Endothelial cell of umbilical vein (primary cell): ENCODE results near the gene TMEM207. TPM values are rescaled to one million over a fixed set of nuclear protein-coding genes. Genes with fewer than 3 reads are reported as not detected.

Experiments used
- BruUV-seq: library from RNA; stranded (reverse); fragments of 400-500 nt; replicated peaks from 2 replicates; lab custom pipeline; 2021; lab: Mats Ljungman, UMichigan
- CTCF ChIA-PET: fragments of 300-600, 350-600 bp; sonication (Branson Sonifier 250); formaldehyde crosslinking; loops from one replicate; lab custom pipeline; 2021; ENCODE audit warnings: antibody characterized with exemption, inconsistent platforms; lab: Charles Lee
- POLR2A ChIA-PET: fragments of 300-600, 350-600 bp; sonication (Branson Sonifier 250); formaldehyde crosslinking; loops from one replicate; lab custom pipeline; 2021; ENCODE audit warnings: antibody characterized with exemption, inconsistent platforms; lab: Charles Lee
- DNase-seq: peaks from one replicate; pipeline ENCODE4 v3.0.0-alpha.2; 2011; ENCODE audit warnings: low read depth, low spot score
- FAIRE-seq: peaks from 2 replicates; lab custom pipeline; 2011; peaks lifted over from hg19 to GRCh38; lab: Jason Lieb, UNC
- H2AFZ ChIP-seq: 2 replicates; pipeline ENCODE4 v1.6.0; 2012; ENCODE audit warnings: low read depth, low read length, control low read depth, inconsistent platforms
- H3K27ac ChIP-seq: 2 replicates; pipeline ENCODE4 v1.5.1; 2011; ENCODE audit warnings: low read depth, mild to moderate bottlenecking, control low read depth, low read length, moderate library complexity; ENCODE audit not compliant: insufficient read depth
- H3K27me3 ChIP-seq, 2 experiments: 2 replicates each; pipeline versions ENCODE4 v1.6.0 to v1.6.1; 2011; ENCODE audit warnings: low read length in 2 of 2, mixed read lengths in 1 of 2; ENCODE audit not compliant: control insufficient read depth in 2 of 2, insufficient read depth in 2 of 2
- H3K36me3 ChIP-seq, 2 experiments: 2 replicates in 1 of 2; 3 replicates in 1 of 2; pipeline ENCODE4 v1.5.1; 2011; ENCODE audit warnings: low read length in 2 of 2, mild to moderate bottlenecking in 1 of 2, moderate library complexity in 1 of 2; ENCODE audit not compliant: control insufficient read depth in 2 of 2, insufficient read depth in 2 of 2; ENCODE audit errors: extremely low read depth in 1 of 2
- H3K4me1 ChIP-seq: 3 replicates; pipeline ENCODE4 v1.5.1; 2011; ENCODE audit warnings: mild to moderate bottlenecking, low read length; ENCODE audit not compliant: control insufficient read depth, insufficient read depth; ENCODE audit errors: extremely low read depth
- H3K4me2 ChIP-seq: 2 replicates; pipeline ENCODE4 v1.6.1; 2011; ENCODE audit warnings: low read length, control low read depth, mixed read lengths; ENCODE audit not compliant: insufficient read depth
- H3K4me3 ChIP-seq, 3 experiments: fragments of 200-600 bp in 1 of 3; sonication (generic), shearing (Covaris generic) in 1 of 3; replicated peaks in 1 of 3; 2 replicates each; pipeline ENCODE4 v1.5.1; 2011 to 2016; ENCODE audit warnings: control low read depth in 3 of 3, low read length in 3 of 3, mild to moderate bottlenecking in 2 of 3, inconsistent platforms in 1 of 3, low read depth in 1 of 3, moderate library complexity in 1 of 3; ENCODE audit not compliant: insufficient read depth in 1 of 3
- H3K79me2 ChIP-seq: 2 replicates; pipeline ENCODE4 v1.6.0; 2012; ENCODE audit warnings: low read length, inconsistent platforms; ENCODE audit not compliant: control insufficient read depth, insufficient read depth
- H3K9ac ChIP-seq: replicated peaks from 2 replicates; pipeline ENCODE3; 2011; ENCODE audit warnings: low read length, control low read depth; ENCODE audit not compliant: insufficient read depth; ENCODE audit errors: extremely low read depth
- H3K9me1 ChIP-seq: replicated peaks from 3 replicates; pipeline ENCODE4 v1.6.0; 2011; ENCODE audit warnings: mild to moderate bottlenecking, low read length; ENCODE audit not compliant: control insufficient read depth, insufficient read depth; ENCODE audit errors: extremely low read depth
- H3K9me3 ChIP-seq: replicated peaks from 2 replicates; pipeline ENCODE4 v1.5.1; 2012; ENCODE audit warnings: low read length, inconsistent platforms; ENCODE audit not compliant: control insufficient read depth, insufficient read depth
- H4K20me1 ChIP-seq: replicated peaks from 2 replicates; pipeline ENCODE3; 2011; ENCODE audit warnings: mild to moderate bottlenecking, low read length; ENCODE audit not compliant: control insufficient read depth, insufficient read depth; ENCODE audit errors: extremely low read depth
- CTCF ChIP-seq, 2 donors: IDR thresholded peaks; 1 replicate in 1 of 2; 2 replicates in 1 of 2; pipeline ENCODE4 v1.5.1; 2011; ENCODE audit warnings: low read length in 2 of 2, mild to moderate bottlenecking in 2 of 2, moderate library complexity in 2 of 2, control low read depth in 1 of 2, inconsistent platforms in 1 of 2, low read depth in 1 of 2; ENCODE audit not compliant: insufficient read depth in 1 of 2; ENCODE audit errors: extremely low read depth in 1 of 2
- FOS ChIP-seq: IDR thresholded peaks from 2 replicates; pipeline ENCODE4 v1.6.1; 2011; ENCODE audit warnings: mild to moderate bottlenecking, low read length, moderate library complexity, borderline replicate concordance; ENCODE audit not compliant: insufficient read depth
- MYC ChIP-seq: IDR thresholded peaks from one replicate; pipeline ENCODE4 v1.6.1; 2011; ENCODE audit warnings: mild to moderate bottlenecking, low read depth, low read length
- POLR2A ChIP-seq: IDR thresholded peaks from 2 replicates; pipeline ENCODE4 v1.6.1; 2012; ENCODE audit warnings: low read depth, mild to moderate bottlenecking, control low read depth, low read length
- dilution Hi-C: fragments of 300-500 bp; cut with MboI; formaldehyde crosslinking; loops from one replicate; pipeline ENCODE4 v1.15.0; 2019; ENCODE audit warnings: low sequenced_read_pairs; ENCODE audit not compliant: extremely low pct_ligation_motif_present
- intact Hi-C: fragments of 100-400 bp; cut with micrococcal nuclease; formaldehyde crosslinking; loops from one replicate; pipeline ENCODE4 v1.10.0; 2022
- polyA plus RNA-seq, 4 experiments: library from polyadenylated mRNA; depleted of rRNA in 3 of 4; stranded (reverse) in 3 of 4; unstranded in 1 of 4; fragments of >200 nt; gene quantifications; 2 replicates each; pipeline versions ENCODE4 v1.2.1 to v1.2.3, GENCODE V29; 2011 to 2012; ENCODE audit warnings: missing spikeins in 1 of 4
- total RNA-seq: library from RNA; stranded (reverse); gene quantifications from 2 replicates; pipeline ENCODE4 v1.2.3, GENCODE V29; 2021

Gene TMEM207
- total and polyA plus RNA-seq, 2 donors (not counting 3 experiments of a cell fraction or from before 2014, with no cell fraction given) = not detected

GRCh38 chr3:190388703-190389102, 61.0 kb downstream of the TMEM207 start:
- CTCF ChIA-PET = interaction anchor here (2.0 kb wide), 1 partner anchor 35 kb away, joined by 4 read pairs; no protein-coding TSS in a partner anchor
- DNase-seq = no peak
- BruUV-seq = no TSS peak
- Histone ChIP-seq H2AFZ (no peak overlapping the region), H3K36me3 (no peaks in the 10 kb centered on the region), H3K9ac (no peak overlapping the region), H3K9me3 (no peaks in the 10 kb centered on the region), H3K9me1 (no peaks in the 10 kb centered on the region), H3K27me3 (no peaks in the 10 kb centered on the region), H3K79me2 (no peaks in the 10 kb centered on the region), H3K4me2 (no peak overlapping the region), H3K27ac (no peak overlapping the region), H3K4me3 (no peak overlapping the region), H3K4me1 (peaks cover 12% of the 10 kb centered on the region), H4K20me1 (no peaks in the 10 kb centered on the region)
- no peak for FAIRE-seq
- POLR2A ChIA-PET = no interaction called here
- intact Hi-C loops (no loop called here), dilution Hi-C loops (no loop called here)
- no peak for TF ChIP-seq FOS

DNA sequence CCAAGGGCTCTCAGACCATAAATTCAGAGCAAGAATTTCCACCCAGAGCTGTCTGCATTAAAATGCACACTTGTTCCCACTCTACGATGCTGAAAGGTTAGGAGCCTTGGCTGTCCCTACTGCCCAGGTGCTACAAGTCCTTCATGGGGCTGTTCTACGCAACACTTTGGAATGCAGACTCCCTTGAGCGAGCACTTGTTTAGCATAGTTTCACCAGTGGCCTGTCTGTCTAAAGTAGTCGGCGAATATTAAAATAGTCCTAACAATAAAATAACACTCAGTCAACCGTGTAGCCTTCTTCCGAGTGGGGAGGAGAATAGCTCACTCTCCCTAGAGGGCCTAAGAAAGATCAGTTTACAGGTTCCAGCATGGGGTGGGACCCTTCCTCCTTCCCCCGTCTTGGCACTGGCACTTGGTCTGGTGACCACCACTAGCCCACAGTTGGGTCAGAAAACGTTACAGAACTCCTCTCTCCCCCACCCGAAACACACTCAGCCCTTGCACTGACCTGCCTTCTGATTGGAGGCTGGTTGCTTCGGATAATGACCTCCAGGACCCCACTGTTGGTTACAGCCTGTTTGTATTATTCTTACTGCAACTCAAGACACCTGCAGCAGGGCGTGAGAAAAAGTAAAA, 62.0 kb downstream of the TMEM207 start, which contains the start of gene CLDN16:
Gene CLDN16 (plus strand): TSS at position 586 of the 636 bp plus-strand sequence. CDS start 167 bp downstream, outside the sequence.
- CTCF ChIA-PET = interaction anchor here (1.4 to 2.0 kb wide), 3 partner anchors 8 to 426 kb away, joined by 4 to 6 read pairs (median 6); no protein-coding TSS in a partner anchor
- H3K4me1 ChIP-seq = peaks cover 12% of the 10 kb centered on the region
- dilution Hi-C loops = no loop called here

More for the DNA sequence above, 62.0 kb downstream of the TMEM207 start, which contains the start of gene CLDN16:
- H4K20me1 ChIP-seq = no peaks in the 10 kb centered on the region
- peak within 1 kb of the TSS; percentile 35 for H3K27ac ChIP-seq
- no peak within 1 kb of the TSS for H3K4me2 ChIP-seq
- no peak within 1 kb of the TSS for H2AFZ ChIP-seq
- no peaks in the 10 kb centered on the region for H3K27me3 ChIP-seq
- no peaks in the 10 kb centered on the region for H3K9me1 ChIP-seq
- H3K9ac ChIP-seq = peak within 1 kb of the TSS; percentile 37
- no peaks in the 10 kb centered on the region for H3K9me3 ChIP-seq
- intact Hi-C loops = no loop called here
- H3K4me3 ChIP-seq = no peak within 1 kb of the TSS
- TF ChIP-seq FOS (no peak), MYC (no peak), CTCF (IDR thresholded peaks at IDR 0.05; ENCODE audit: extremely low read depth in 1 of 2, insufficient read depth in 1 of 2, low read depth in 1 of 2, low read length in 2 of 2) (no peak), POLR2A (no peak)
- FAIRE-seq (no peak), DNase-seq (no peak)
- POLR2A ChIA-PET = no interaction called here
- no TSS peak for BruUV-seq
- no peaks in the 10 kb centered on the region for H3K79me2 ChIP-seq
- no peaks in the 10 kb centered on the region for H3K36me3 ChIP-seq
